Tibial nerve (tissue), 3 donors: ENCODE results near the gene MELTF.

ENCODE experiments used
- POLR2A ChIP-seq, 2 donors: fragments of 450-650 bp; IDR thresholded peaks; one replicate each; pipeline ENCODE4 v1.6.1; 2017; ENCODE audit warnings: antibody characterized with exemption in 2 of 2, mild to moderate bottlenecking in 2 of 2, moderate library complexity in 2 of 2
- TF ChIP-seq, protein P1 (sequence below), 5 experiments: fragments of 200-600 bp in 3 of 5; fragments of 450-650 bp in 2 of 5; sonication (generic) in 3 of 5; IDR thresholded peaks; one replicate each; pipeline ENCODE4 v1.5.1; 2016 to 2019; ENCODE audit warnings: antibody characterized with exemption in 5 of 5, mild to moderate bottlenecking in 3 of 5, moderate library complexity in 2 of 5

DNA sequence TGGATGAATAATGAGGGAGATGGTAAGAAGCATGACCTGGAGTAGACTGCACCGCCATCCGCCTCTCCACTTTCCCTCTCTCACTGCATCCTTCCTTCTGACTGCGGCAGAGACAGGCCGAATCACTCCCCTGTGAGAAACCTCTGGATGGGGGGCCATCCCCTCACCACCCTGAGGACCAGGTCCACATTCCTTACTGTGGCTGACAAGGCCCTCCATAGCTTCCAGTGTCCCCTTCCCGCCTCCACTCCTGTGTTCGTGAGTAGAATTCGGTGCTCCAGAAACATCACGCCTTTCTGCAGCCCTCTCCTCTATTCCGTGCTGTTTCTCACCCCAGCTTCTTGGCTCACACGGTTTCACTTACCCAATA is 63.8 kb downstream of the MELTF start:
- no peak for TF ChIP-seq POLR2A (IDR thresholded peaks at IDR 0.05)
- TF ChIP-seq, protein P1, sequence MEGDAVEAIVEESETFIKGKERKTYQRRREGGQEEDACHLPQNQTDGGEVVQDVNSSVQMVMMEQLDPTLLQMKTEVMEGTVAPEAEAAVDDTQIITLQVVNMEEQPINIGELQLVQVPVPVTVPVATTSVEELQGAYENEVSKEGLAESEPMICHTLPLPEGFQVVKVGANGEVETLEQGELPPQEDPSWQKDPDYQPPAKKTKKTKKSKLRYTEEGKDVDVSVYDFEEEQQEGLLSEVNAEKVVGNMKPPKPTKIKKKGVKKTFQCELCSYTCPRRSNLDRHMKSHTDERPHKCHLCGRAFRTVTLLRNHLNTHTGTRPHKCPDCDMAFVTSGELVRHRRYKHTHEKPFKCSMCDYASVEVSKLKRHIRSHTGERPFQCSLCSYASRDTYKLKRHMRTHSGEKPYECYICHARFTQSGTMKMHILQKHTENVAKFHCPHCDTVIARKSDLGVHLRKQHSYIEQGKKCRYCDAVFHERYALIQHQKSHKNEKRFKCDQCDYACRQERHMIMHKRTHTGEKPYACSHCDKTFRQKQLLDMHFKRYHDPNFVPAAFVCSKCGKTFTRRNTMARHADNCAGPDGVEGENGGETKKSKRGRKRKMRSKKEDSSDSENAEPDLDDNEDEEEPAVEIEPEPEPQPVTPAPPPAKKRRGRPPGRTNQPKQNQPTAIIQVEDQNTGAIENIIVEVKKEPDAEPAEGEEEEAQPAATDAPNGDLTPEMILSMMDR (IDR thresholded peaks at IDR 0.05), result no peak
